Thyroid gland (tissue), 4 donors: Measurements from ENCODE around the gene FSTL4.

Source experiments
- POLR2A ChIP-seq, 2 donors: fragments of 450-650 bp; IDR thresholded peaks; one replicate each; pipeline ENCODE4 v1.6.1; 2017; ENCODE audit warnings: antibody characterized with exemption in 2 of 2, mild to moderate bottlenecking in 2 of 2, moderate library complexity in 1 of 2
- TF ChIP-seq, protein P1 (sequence below), 6 experiments: fragments of 200-600 bp in 3 of 6; fragments of 450-650 bp in 3 of 6; sonication (generic) in 3 of 6; IDR thresholded peaks; one replicate each; pipeline ENCODE4 v1.5.1; 2016 to 2019; ENCODE audit warnings: antibody characterized with exemption in 6 of 6, mild to moderate bottlenecking in 2 of 6, inconsistent platforms in 1 of 6, moderate library complexity in 1 of 6

DNA sequence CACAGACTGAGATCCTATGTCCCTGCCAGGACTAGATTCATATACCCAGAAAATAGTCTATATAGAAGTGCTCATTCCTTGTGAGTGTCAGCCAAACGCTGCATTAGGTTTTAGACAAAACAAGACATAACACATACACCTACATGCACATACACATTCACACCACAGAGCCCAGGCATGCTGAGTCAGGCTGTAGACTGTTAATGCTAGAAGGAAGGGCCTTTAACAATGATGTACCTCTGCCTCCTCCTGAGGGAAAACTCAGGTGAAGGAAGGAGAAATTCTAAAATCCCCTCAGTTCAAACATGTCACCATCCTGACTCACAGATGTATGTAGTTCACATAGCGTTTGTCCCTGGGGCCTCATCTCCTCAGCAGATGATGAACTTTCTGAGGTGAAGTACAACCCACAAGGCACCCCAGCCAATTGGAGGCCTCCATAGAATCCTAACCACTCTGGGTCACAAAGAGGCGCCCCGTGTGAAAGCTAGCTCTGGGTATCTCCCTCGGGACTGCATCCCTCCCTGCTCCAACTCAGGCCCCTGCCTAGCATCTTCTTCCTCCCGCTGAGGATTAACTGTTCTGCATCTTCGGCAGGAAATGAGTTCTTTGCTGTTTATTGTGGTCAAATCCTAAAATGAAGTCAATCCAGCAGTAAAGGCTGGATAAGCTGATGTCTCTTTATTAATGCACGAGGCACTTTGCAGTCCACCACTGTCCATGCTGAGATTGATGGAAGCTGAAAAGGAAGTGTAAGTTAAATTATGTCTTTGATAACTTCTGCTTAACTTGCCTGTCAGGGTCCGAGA lies 40.8 kb upstream of the FSTL4 start:
- TF ChIP-seq, protein P1, sequence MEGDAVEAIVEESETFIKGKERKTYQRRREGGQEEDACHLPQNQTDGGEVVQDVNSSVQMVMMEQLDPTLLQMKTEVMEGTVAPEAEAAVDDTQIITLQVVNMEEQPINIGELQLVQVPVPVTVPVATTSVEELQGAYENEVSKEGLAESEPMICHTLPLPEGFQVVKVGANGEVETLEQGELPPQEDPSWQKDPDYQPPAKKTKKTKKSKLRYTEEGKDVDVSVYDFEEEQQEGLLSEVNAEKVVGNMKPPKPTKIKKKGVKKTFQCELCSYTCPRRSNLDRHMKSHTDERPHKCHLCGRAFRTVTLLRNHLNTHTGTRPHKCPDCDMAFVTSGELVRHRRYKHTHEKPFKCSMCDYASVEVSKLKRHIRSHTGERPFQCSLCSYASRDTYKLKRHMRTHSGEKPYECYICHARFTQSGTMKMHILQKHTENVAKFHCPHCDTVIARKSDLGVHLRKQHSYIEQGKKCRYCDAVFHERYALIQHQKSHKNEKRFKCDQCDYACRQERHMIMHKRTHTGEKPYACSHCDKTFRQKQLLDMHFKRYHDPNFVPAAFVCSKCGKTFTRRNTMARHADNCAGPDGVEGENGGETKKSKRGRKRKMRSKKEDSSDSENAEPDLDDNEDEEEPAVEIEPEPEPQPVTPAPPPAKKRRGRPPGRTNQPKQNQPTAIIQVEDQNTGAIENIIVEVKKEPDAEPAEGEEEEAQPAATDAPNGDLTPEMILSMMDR (IDR thresholded peaks at IDR 0.05) = no peak
- no peak for TF ChIP-seq POLR2A (IDR thresholded peaks at IDR 0.05)
